K562 (cell line): ENCODE results near the gene ADD1. TPM values are rescaled to one million over a fixed set of nuclear protein-coding genes. Genes with fewer than 3 reads are reported as not detected.
A peak's percentile ranks its signal among the peaks of the same experiment; 100 is the strongest.

Experiments
- ATAC-seq: fragments of 200-7000 bp; cut with Tn5 transposase; 3 replicates; pipeline ENCODE4 v1.9.1; 2020; ENCODE audit warnings: moderate library complexity
- BruUV-seq: library from RNA; stranded (reverse); fragments of 400-500 nt; replicated peaks from 2 replicates; lab custom pipeline; 2021; lab: Mats Ljungman, UMichigan
- CTCF ChIA-PET: fragments of 300-600 bp; formaldehyde crosslinking; extraction: SDS; loops from one replicate; lab custom pipeline; 2021; ENCODE audit warnings: low intra/inter-chr PET ratio; lab: Yijun Ruan, JAX
- POLR2A ChIA-PET: fragments of 300-600, 350-650 bp; sonication (Branson Sonifier 250); formaldehyde crosslinking; extraction: SDS; loops from one replicate; lab custom pipeline; 2021; ENCODE audit warnings: antibody characterized with exemption, inconsistent platforms; lab: Yijun Ruan, JAX
- DNase-seq, 4 experiments: peaks; one replicate each; pipeline versions ENCODE4 v3.0.0 to v3.0.0-alpha.2; 2011 to 2018; ENCODE audit warnings: low spot score in 3 of 4, mixed read lengths in 3 of 4; ENCODE audit errors: extremely low read depth in 1 of 4
- FAIRE-seq: peaks from 2 replicates; lab custom pipeline; 2011; peaks lifted over from hg19 to GRCh38; lab: Jason Lieb, UNC
- H2AFZ ChIP-seq: 2 replicates; pipeline ENCODE4 v1.6.0; 2011; ENCODE audit warnings: low read depth, low read length, control low read depth, inconsistent platforms
- H3K27ac ChIP-seq: fragments of 200-600 bp; 3 replicates; pipeline ENCODE4 v1.8.0; 2011; ENCODE audit warnings: low read depth, mild to moderate bottlenecking, control low read depth, inconsistent platforms, low read length, moderate library complexity, mixed read lengths; ENCODE audit errors: extremely low read depth
- H3K27me3 ChIP-seq, 2 experiments: fragments of 300-600 bp in 1 of 2; 2 replicates in 1 of 2; 3 replicates in 1 of 2; pipeline versions ENCODE4 v1.6.0 to v1.8.0; 2011; ENCODE audit warnings: inconsistent platforms in 2 of 2, low read length in 2 of 2, mild to moderate bottlenecking in 1 of 2, mixed read lengths in 1 of 2, moderate library complexity in 1 of 2; ENCODE audit not compliant: control insufficient read depth in 2 of 2, insufficient read depth in 2 of 2
- H3K36me3 ChIP-seq: fragments of 300-600 bp; 3 replicates; pipeline ENCODE4 v1.8.0; 2011; ENCODE audit warnings: mild to moderate bottlenecking, low read length, inconsistent platforms; ENCODE audit not compliant: control insufficient read depth, insufficient read depth
- H3K4me1 ChIP-seq, 2 experiments: fragments of 200-600 bp in 1 of 2; replicated peaks in 1 of 2; 2 replicates in 1 of 2; 3 replicates in 1 of 2; pipeline versions ENCODE4 v1.5.1 to v1.8.0; 2011; ENCODE audit warnings: inconsistent platforms in 2 of 2, low read length in 2 of 2, mild to moderate bottlenecking in 1 of 2, mixed read lengths in 1 of 2, moderate library complexity in 1 of 2; ENCODE audit not compliant: control insufficient read depth in 2 of 2, insufficient read depth in 2 of 2
- H3K4me2 ChIP-seq: 2 replicates; pipeline ENCODE4 v1.6.1; 2011; ENCODE audit warnings: low read length, control low read depth, inconsistent platforms, mixed read lengths; ENCODE audit not compliant: insufficient read depth
- H3K4me3 ChIP-seq: fragments of 200-600 bp; sonication (generic), shearing (Covaris generic); 2 replicates; pipeline ENCODE4 v1.5.1; 2016; ENCODE audit warnings: control low read depth, inconsistent platforms
- H3K79me2 ChIP-seq: fragments of 200-600 bp; 3 replicates; pipeline ENCODE4 v1.8.0; 2011; ENCODE audit warnings: low read length, inconsistent platforms; ENCODE audit not compliant: control insufficient read depth, insufficient read depth
- H3K9ac ChIP-seq, 2 experiments: 2 replicates each; pipeline versions ENCODE4 v1.6.0 to v1.6.1; 2011; ENCODE audit warnings: low read depth in 2 of 2, low read length in 2 of 2, control low read depth in 1 of 2, inconsistent platforms in 1 of 2, mild to moderate bottlenecking in 1 of 2, mixed read lengths in 1 of 2; ENCODE audit not compliant: insufficient read depth in 1 of 2
- H3K9me1 ChIP-seq: one replicate; pipeline ENCODE4 v1.6.0; 2011; ENCODE audit warnings: inconsistent platforms, mild to moderate bottlenecking, low read length, moderate library complexity; ENCODE audit not compliant: control insufficient read depth, insufficient read depth
- H3K9me3 ChIP-seq: replicated peaks from 2 replicates; pipeline ENCODE4 v1.5.1; 2011; ENCODE audit warnings: low read depth, low read length, inconsistent platforms; ENCODE audit not compliant: control insufficient read depth, insufficient read depth
- H4K20me1 ChIP-seq: replicated peaks from 2 replicates; pipeline ENCODE4 v1.6.1; 2011; ENCODE audit warnings: low read length, inconsistent platforms, mixed read lengths; ENCODE audit not compliant: control insufficient read depth, insufficient read depth
- CLOCK ChIP-seq: fragments of 250-450 bp; sonication (Bioruptor Pico); IDR thresholded peaks from 2 replicates; pipeline ENCODE4 v1.4.0; 2020; ENCODE audit warnings: mild to moderate bottlenecking, moderate library complexity, borderline replicate concordance
- NBN ChIP-seq: fragments of 450-650 bp; IDR thresholded peaks from 2 replicates; pipeline ENCODE4 v1.6.1; 2016; ENCODE audit warnings: low read depth, mild to moderate bottlenecking
- PRDM10 ChIP-seq: fragments of 450-650 bp; IDR thresholded peaks from 2 replicates; pipeline ENCODE4 v1.6.1; 2018; ENCODE audit not compliant: partially characterized antibody
- RAD51 ChIP-seq: fragments of 450-650 bp; IDR thresholded peaks from 2 replicates; pipeline ENCODE4 v1.7.1; 2016; ENCODE audit warnings: low read depth, mild to moderate bottlenecking, borderline replicate concordance
- SAFB ChIP-seq: fragments of 200-400 bp; formaldehyde crosslinking; IDR thresholded peaks from 2 replicates; pipeline ENCODE4 v1.6.1; 2017; ENCODE audit warnings: low read depth, low read length, borderline replicate concordance
- ZNF830 ChIP-seq: fragments of 250-450 bp; sonication (Bioruptor Pico); IDR thresholded peaks from 2 replicates; pipeline ENCODE4 v1.5.0; 2021; ENCODE audit warnings: mild to moderate bottlenecking
- WGBS: fragments of 100-300 bp; shearing (Covaris generic); methylation state at CpG from one replicate; pipeline ENCODE4 v1.1.6; 2016; ENCODE audit warnings: low coverage, mixed read lengths; ENCODE audit not compliant: insufficient coverage; ENCODE audit errors: missing lambda C conversion rate; 5-methylcytosine and 5-hydroxymethylcytosine counted together
- in situ Hi-C: fragments of 300-500 bp; cut with MboI; formaldehyde crosslinking; loops from 4 replicates; pipeline ENCODE4 v1.15.0; 2018; ENCODE audit warnings: inconsistent platforms, mixed read lengths
- intact Hi-C: fragments of 100-400 bp; cut with micrococcal nuclease; formaldehyde crosslinking; loops from 2 replicates; pipeline ENCODE4 v1.14.2; 2022
- polyA plus RNA-seq, 8 experiments: library from polyadenylated mRNA; depleted of rRNA in 4 of 8; stranded (reverse) in 5 of 8; unstranded in 3 of 8; fragments of >200 nt; fragmentation: Nextera tagmentation in 2 of 8; fragmentation: Illumina TruSeq in 1 of 8; extraction: Ambion mirVana in 2 of 8; extraction: Trizol in 1 of 8; gene quantifications; 2 replicates each; pipeline versions ENCODE4 v1.2.1 to v1.2.3, GENCODE V29; 2011 to 2014; ENCODE audit warnings: inconsistent platforms in 1 of 8, missing spikeins in 1 of 8
- total RNA-seq, 7 experiments: library from RNA; depleted of rRNA in 6 of 7; stranded (reverse); fragments of >200 nt in 6 of 7; fragmentation: Illumina TruSeq in 2 of 7; extraction: Trizol in 2 of 7; gene quantifications; 2 replicates each; pipeline versions ENCODE4 v1.2.1 to v1.2.3, GENCODE V29; 2011 to 2021; ENCODE audit warnings: low replicate concordance in 1 of 7
- TF ChIP-seq, protein P1 (sequence below): fragments of 450-650 bp; IDR thresholded peaks from 2 replicates; pipeline ENCODE4 v1.6.1; 2016; ENCODE audit warnings: borderline replicate concordance
- TF ChIP-seq, protein P2 (sequence below): sonication (generic); formaldehyde crosslinking; IDR thresholded peaks from 2 replicates; pipeline ENCODE4 v1.8.1; 2023; ENCODE audit warnings: mild to moderate bottlenecking, missing genetic modification reagents

The ADD1 gene
- total and polyA plus RNA-seq, 9 of the 15 experiments (the other 6 are each of a cell fraction or from before 2014, with no cell fraction given): 17.5 to 153 (median 74.0) TPM

DNA sequence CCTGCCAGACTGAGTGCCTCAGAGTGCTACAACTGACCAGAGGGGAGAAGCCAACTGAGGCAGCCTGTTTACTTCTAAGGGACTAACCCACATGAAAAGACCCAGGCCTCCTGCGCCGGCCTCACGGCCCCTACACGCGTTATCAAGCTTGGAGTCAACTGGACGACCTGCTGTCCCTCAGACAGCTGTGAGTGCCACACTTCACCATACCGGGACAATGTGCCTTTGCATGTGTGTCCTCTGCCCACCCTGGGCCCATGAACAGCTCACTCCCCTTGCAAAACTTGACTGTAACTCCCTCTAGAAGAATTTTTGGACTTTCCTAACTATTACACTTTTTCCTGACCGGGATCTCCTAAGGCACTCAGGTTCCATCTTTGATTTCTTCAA, 117.8 kb downstream of the ADD1 start:
- no peaks in the 10 kb centered on the region for H3K27me3 ChIP-seq
- H3K4me3 ChIP-seq: peak overlapping the region; percentile 90
- no peaks in the 10 kb centered on the region for H3K9me1 ChIP-seq
- peaks cover 45% of the 10 kb centered on the region for H3K36me3 ChIP-seq
- ChIA-PET POLR2A (interaction anchor here (0.7 to 3.5 kb wide), 7 partner anchors 8 to 1089 kb away, joined by 3 to 30 read pairs (median 4); no protein-coding TSS in a partner anchor), CTCF (no interaction called here)
- H3K4me1 ChIP-seq: peaks cover 20 to 24% of the 10 kb centered on the region in 2 experiments; a peak in 4 of 5 replicates
- WGBS: 4% methylated on average over 8 of the region's 8 CpGs
- in situ Hi-C loops (no loop called here), intact Hi-C loops (no loop called here)
- H3K4me2 ChIP-seq: peak overlapping the region; percentile 82
- peak overlapping the region; percentile 90 to 100 for H3K9ac ChIP-seq
- DNase-seq (peak in 2 of 4 experiments; percentile 43 to 71), FAIRE-seq (peak; percentile 80), ATAC-seq (peak; percentile 9)
- H2AFZ ChIP-seq: no peak overlapping the region; the same call in 1 of the 2 replicates
- H3K9me3 ChIP-seq: no peaks in the 10 kb centered on the region
- peaks cover 11% of the 10 kb centered on the region for H4K20me1 ChIP-seq
- H3K27ac ChIP-seq: peak overlapping the region; percentile 91
- peaks cover 66% of the 10 kb centered on the region for H3K79me2 ChIP-seq
- no TSS peak for BruUV-seq
- no peak for TF ChIP-seq RAD51
- no peak for TF ChIP-seq ZNF830 (CRISPR knock-in tag)
- TF ChIP-seq, protein P1, sequence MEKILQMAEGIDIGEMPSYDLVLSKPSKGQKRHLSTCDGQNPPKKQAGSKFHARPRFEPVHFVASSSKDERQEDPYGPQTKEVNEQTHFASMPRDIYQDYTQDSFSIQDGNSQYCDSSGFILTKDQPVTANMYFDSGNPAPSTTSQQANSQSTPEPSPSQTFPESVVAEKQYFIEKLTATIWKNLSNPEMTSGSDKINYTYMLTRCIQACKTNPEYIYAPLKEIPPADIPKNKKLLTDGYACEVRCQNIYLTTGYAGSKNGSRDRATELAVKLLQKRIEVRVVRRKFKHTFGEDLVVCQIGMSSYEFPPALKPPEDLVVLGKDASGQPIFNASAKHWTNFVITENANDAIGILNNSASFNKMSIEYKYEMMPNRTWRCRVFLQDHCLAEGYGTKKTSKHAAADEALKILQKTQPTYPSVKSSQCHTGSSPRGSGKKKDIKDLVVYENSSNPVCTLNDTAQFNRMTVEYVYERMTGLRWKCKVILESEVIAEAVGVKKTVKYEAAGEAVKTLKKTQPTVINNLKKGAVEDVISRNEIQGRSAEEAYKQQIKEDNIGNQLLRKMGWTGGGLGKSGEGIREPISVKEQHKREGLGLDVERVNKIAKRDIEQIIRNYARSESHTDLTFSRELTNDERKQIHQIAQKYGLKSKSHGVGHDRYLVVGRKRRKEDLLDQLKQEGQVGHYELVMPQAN: 0 out of 2 replicates have a peak, but pooled peaks have one; percentile 34
- no peak for TF ChIP-seq CLOCK (CRISPR knock-in tag)
- no peak for TF ChIP-seq PRDM10
- no peak for TF ChIP-seq SAFB
- TF ChIP-seq NBN: no peak
- TF ChIP-seq, protein P2, sequence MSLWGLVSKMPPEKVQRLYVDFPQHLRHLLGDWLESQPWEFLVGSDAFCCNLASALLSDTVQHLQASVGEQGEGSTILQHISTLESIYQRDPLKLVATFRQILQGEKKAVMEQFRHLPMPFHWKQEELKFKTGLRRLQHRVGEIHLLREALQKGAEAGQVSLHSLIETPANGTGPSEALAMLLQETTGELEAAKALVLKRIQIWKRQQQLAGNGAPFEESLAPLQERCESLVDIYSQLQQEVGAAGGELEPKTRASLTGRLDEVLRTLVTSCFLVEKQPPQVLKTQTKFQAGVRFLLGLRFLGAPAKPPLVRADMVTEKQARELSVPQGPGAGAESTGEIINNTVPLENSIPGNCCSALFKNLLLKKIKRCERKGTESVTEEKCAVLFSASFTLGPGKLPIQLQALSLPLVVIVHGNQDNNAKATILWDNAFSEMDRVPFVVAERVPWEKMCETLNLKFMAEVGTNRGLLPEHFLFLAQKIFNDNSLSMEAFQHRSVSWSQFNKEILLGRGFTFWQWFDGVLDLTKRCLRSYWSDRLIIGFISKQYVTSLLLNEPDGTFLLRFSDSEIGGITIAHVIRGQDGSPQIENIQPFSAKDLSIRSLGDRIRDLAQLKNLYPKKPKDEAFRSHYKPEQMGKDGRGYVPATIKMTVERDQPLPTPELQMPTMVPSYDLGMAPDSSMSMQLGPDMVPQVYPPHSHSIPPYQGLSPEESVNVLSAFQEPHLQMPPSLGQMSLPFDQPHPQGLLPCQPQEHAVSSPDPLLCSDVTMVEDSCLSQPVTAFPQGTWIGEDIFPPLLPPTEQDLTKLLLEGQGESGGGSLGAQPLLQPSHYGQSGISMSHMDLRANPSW: no peak
